ENCODE data around the gene CPTP. TPM values are rescaled to one million over a fixed set of nuclear protein-coding genes. Genes with fewer than 3 reads are reported as not detected.

Gene CPTP
- total and polyA plus RNA-seq, 2 of the 13 experiments (the other 11 are each of a cell fraction or from before 2014, with no cell fraction given), result 5.5 to 9.3 TPM

GRCh38 chr1:1361233-1361981, 36.8 kb downstream of the CPTP start (continued):
- TF ChIP-seq, protein P1, sequence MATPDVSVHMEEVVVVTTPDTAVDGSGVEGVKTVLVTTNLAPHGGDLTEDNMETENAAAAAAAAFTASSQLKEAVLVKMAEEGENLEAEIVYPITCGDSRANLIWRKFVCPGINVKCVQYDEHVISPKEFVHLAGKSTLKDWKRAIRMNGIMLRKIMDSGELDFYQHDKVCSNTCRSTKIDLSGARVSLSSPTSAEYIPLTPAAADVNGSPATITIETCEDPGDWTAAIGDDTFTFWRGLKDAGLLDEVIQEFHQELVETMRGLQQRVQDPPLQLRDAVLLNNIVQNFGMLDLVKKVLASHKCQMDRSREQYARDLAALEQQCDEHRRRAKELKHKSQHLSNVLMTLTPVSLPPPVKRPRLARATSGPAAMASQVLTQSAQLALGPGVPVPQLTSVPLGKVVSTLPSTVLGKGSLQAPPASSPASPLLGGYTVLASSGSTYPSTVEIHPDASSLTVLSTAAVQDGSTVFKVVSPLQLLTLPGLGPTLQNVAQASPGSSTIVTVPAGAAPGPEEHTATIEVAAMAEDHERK (CRISPR knock-in tag; IDR thresholded peaks at IDR 0.05; ENCODE audit: low read depth), result no peak
- TF ChIP-seq ZNF230 (CRISPR knock-in tag; IDR thresholded peaks at IDR 0.05), result no peak
- TF ChIP-seq RAD21 (CRISPR knock-in tag; IDR thresholded peaks at IDR 0.05), result no peak
- TF ChIP-seq U2AF2 (IDR thresholded peaks at IDR 0.05; ENCODE audit: low read depth, low read length), result no peak
- 0 out of 2 replicates have a peak, but pooled peaks have one; percentile 6 for TF ChIP-seq ZBTB33 (CRISPR knock-in tag; IDR thresholded peaks at IDR 0.05)
- TF ChIP-seq KLF12 (CRISPR knock-in tag; IDR thresholded peaks at IDR 0.05; ENCODE audit: borderline replicate concordance), result no peak
- no peak for TF ChIP-seq RBAK (CRISPR knock-in tag; IDR thresholded peaks at IDR 0.05)
- TF ChIP-seq REPIN1 (CRISPR knock-in tag; IDR thresholded peaks at IDR 0.05; ENCODE audit: borderline replicate concordance, low read depth), result no peak
- TF ChIP-seq PCBP1 (IDR thresholded peaks at IDR 0.05; ENCODE audit: borderline replicate concordance, low read depth, low read length), result 0 out of 2 replicates have a peak, but pooled peaks have one; percentile 26
- no peak for TF ChIP-seq PHB2 (IDR thresholded peaks at IDR 0.05; ENCODE audit: partially characterized antibody)
